OCI-LY3 (cell line): Measurements from ENCODE around the gene AEN.

ENCODE experiments used
- H2AFZ ChIP-seq: fragments of 200-600, 300-600 bp; shearing (Covaris generic); 2 replicates; pipeline ENCODE4 v1.6.0; 2014; ENCODE audit warnings: antibody characterized with exemption, low read depth, low read length
- H3K27ac ChIP-seq: fragments of 200-600, 300-600 bp; sonication (generic); 2 replicates; pipeline ENCODE4 v1.5.1; 2014; ENCODE audit warnings: mild to moderate bottlenecking, low read length, moderate library complexity, mixed read lengths
- H3K27me3 ChIP-seq: fragments of 200-600, 300-600 bp; sonication (generic); 2 replicates; pipeline ENCODE4 v1.6.1; 2014; ENCODE audit warnings: low read depth, low read length, mixed read lengths
- H3K36me3 ChIP-seq: fragments of 200-600, 300-600 bp; sonication (generic); replicated peaks from 2 replicates; pipeline ENCODE3; 2014; ENCODE audit warnings: low read depth, low read length, mixed read lengths
- H3K4me1 ChIP-seq: fragments of 300-600, 200-600 bp; sonication (generic); 2 replicates; pipeline ENCODE4 v1.6.1; 2014; ENCODE audit warnings: low read length, mixed read lengths
- H3K4me2 ChIP-seq: fragments of 200-600, 300-600 bp; sonication (generic); 2 replicates; pipeline ENCODE4 v1.6.1; 2014; ENCODE audit warnings: low read length, mixed read lengths
- H3K4me3 ChIP-seq: fragments of 300-600, 200-600 bp; sonication (generic); 2 replicates; pipeline ENCODE4 v1.5.1; 2014; ENCODE audit warnings: antibody characterized with exemption, mild to moderate bottlenecking, low read length, moderate library complexity
- H3K79me2 ChIP-seq: fragments of 300-600, 200-600 bp; shearing (Covaris generic); 2 replicates; pipeline ENCODE4 v1.6.1; 2014; ENCODE audit warnings: mild to moderate bottlenecking, low read length, mixed read lengths
- H3K9ac ChIP-seq: fragments of 300-600, 200-600 bp; shearing (Covaris generic); 2 replicates; pipeline ENCODE4 v1.6.0; 2014; ENCODE audit warnings: mild to moderate bottlenecking, low read length, moderate library complexity
- H3K9me3 ChIP-seq: fragments of 200-600, 300-600 bp; shearing (Covaris generic); 2 replicates; pipeline ENCODE4 v1.6.1; 2014; ENCODE audit warnings: low read length, mixed read lengths; ENCODE audit not compliant: insufficient read depth
- H4K20me1 ChIP-seq: fragments of 200-600, 300-600 bp; sonication (generic); 2 replicates; pipeline ENCODE4 v1.6.1; 2016; ENCODE audit warnings: low read length, mixed read lengths; ENCODE audit not compliant: insufficient read depth
- EZH2phosphoT487 ChIP-seq: fragments of 200-600 bp; shearing (Covaris generic); IDR thresholded peaks from 2 replicates; pipeline ENCODE4 v1.6.1; 2018; ENCODE audit warnings: antibody characterized with exemption, mixed run types, low read depth
- TF ChIP-seq, protein P1 (sequence below): fragments of 200-600, 300-600 bp; sonication (generic); IDR thresholded peaks from 2 replicates; pipeline ENCODE4 v1.5.1; 2014; ENCODE audit warnings: antibody characterized with exemption, low read length, low read depth

AEN gene

DNA sequence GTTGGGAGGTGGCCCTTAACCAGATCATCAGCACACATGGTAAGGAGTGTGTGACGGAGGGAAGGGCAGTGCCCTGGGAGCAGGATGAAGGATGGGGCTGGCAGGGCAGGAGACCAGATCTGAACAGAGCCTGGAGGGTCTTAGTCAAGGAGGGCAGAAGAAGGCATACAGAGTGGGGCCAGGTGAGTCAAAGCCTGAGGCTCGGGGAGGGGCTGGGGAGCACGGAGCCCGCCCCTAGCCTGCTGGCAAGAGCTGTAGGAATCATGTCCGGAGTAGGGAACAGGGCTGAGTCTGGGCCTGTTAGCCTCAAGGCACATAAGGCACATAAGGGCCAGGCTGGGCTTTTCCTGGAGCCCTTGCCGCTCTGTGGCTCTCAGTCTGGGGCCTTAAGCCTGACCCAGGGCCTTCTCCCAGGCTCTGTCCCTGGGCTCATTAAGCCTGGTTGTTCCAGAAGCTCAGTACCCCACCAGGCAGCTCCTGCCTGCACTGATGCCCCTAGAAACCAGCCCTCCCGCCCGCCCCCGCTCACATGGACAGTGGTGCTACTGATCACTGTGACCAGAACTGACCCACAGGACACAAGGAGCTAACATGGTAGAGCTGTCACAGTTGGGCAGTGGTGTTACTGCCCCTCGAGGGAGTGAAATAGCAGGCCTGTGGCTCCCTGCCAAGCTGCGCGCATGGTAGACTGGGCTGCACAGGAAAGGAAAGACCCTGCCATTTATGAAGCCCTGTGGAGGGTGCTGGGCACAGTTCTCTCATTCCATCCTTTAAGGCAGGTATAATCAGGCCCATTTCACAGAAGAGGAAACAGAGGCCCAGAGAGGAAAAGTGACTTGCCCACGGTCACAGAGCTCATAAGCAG, 32.3 kb downstream of the AEN start:
- no peaks in the 10 kb centered on the region for H3K79me2 ChIP-seq
- TF ChIP-seq, protein P1, sequence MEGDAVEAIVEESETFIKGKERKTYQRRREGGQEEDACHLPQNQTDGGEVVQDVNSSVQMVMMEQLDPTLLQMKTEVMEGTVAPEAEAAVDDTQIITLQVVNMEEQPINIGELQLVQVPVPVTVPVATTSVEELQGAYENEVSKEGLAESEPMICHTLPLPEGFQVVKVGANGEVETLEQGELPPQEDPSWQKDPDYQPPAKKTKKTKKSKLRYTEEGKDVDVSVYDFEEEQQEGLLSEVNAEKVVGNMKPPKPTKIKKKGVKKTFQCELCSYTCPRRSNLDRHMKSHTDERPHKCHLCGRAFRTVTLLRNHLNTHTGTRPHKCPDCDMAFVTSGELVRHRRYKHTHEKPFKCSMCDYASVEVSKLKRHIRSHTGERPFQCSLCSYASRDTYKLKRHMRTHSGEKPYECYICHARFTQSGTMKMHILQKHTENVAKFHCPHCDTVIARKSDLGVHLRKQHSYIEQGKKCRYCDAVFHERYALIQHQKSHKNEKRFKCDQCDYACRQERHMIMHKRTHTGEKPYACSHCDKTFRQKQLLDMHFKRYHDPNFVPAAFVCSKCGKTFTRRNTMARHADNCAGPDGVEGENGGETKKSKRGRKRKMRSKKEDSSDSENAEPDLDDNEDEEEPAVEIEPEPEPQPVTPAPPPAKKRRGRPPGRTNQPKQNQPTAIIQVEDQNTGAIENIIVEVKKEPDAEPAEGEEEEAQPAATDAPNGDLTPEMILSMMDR = no peak
- no peak for TF ChIP-seq EZH2phosphoT487
- no peak overlapping the region for H3K4me2 ChIP-seq
- peaks cover 8% of the 10 kb centered on the region; the same call in 1 of the 2 replicates for H3K9me3 ChIP-seq
- no peak overlapping the region for H3K27ac ChIP-seq
- H3K4me3 ChIP-seq = no peak overlapping the region
- H4K20me1 ChIP-seq = no peaks in the 10 kb centered on the region
- peaks cover 43% of the 10 kb centered on the region for H3K36me3 ChIP-seq
- H3K27me3 ChIP-seq = peaks cover 1% of the 10 kb centered on the region
- H3K9ac ChIP-seq = no peak overlapping the region
- H2AFZ ChIP-seq = no peak overlapping the region
- H3K4me1 ChIP-seq = peaks cover 27% of the 10 kb centered on the region

DNA sequence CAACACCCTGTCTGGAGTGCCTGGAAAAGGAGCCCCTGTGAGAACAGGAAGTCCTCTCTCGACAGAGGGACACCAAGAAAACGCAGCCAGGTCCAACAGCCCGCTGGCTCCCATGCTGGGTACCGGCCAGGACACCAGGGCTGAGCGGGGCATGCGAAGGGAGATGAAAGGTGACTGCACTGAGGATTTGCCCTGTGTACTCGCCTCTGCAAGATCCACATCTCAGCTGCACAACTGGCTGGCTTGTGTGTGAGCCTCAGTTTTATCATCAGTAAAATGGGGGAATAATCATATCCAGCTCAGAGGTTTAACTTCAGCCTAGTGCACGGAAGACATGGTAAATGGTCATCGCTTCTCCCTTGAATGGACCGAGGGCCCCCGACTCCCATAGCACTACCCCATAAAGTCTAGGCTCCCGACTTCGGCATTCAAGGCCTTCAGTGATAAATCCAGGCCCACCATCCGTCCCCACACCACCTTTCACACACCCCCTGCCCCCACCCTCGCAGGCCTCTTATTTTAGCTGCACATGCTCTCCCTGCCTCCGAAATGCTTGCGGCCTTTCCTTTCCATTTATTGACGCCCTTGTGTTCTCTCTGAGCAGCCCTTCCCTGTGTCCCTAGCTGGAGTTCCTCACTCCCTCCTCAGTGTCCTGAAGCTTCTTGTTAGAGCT, 33.4 kb downstream of the AEN start:
- Histone ChIP-seq H3K9me3 (peaks cover 8% of the 10 kb centered on the region; the same call in 1 of the 2 replicates), H3K4me2 (no peak overlapping the region), H3K27me3 (peaks cover 13% of the 10 kb centered on the region), H3K79me2 (no peaks in the 10 kb centered on the region), H4K20me1 (no peaks in the 10 kb centered on the region), H3K36me3 (peaks cover 39% of the 10 kb centered on the region), H3K27ac (no peak overlapping the region), H3K4me1 (peaks cover 36% of the 10 kb centered on the region), H3K4me3 (no peak overlapping the region), H3K9ac (no peak overlapping the region), H2AFZ (no peak overlapping the region)
- no peak for TF ChIP-seq EZH2phosphoT487
- TF ChIP-seq, protein P1 = no peak

DNA sequence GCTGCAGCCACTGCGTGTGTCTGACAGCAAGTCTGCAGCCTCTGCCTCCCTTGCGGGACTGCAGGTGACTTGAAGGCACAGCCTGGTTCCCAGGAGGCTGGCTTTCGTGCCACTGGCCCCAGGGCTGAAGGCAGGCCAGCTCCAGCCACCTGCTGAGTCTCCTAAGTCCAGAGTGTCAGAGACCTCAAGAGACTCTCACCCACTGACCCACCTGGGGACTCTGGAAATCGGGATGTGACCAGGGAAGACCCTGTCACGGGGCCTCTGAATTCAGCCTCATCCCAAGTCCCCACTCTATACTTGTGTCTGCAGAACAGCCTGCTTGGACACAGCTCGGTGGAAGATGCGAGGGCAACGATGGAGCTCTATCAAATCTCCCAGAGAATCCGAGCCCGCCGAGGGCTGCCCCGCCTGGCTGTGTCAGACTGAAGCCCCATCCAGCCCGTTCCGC, 34.0 kb downstream of the AEN start:
- Histone ChIP-seq H3K4me1 (peaks cover 36% of the 10 kb centered on the region), H3K27me3 (peaks cover 18% of the 10 kb centered on the region), H3K79me2 (no peaks in the 10 kb centered on the region), H3K4me3 (no peak overlapping the region), H3K27ac (no peak overlapping the region), H3K9ac (no peak overlapping the region), H3K4me2 (no peak overlapping the region), H3K36me3 (peaks cover 39% of the 10 kb centered on the region), H2AFZ (no peak overlapping the region), H4K20me1 (no peaks in the 10 kb centered on the region), H3K9me3 (peaks cover 8% of the 10 kb centered on the region; the same call in 1 of the 2 replicates)
- TF ChIP-seq, protein P1 = no peak
- no peak for TF ChIP-seq EZH2phosphoT487
